HEK293 (cell line): Measurements from ENCODE around the gene SNX17.

Experiments
- CTCF ChIA-PET: fragments of 350-600 bp; formaldehyde crosslinking; extraction: SDS; loops from one replicate; lab custom pipeline; 2021; ENCODE audit warnings: antibody characterized with exemption; lab: Yijun Ruan, JAX
- POLR2A ChIA-PET: fragments of 300-600 bp; formaldehyde crosslinking; extraction: SDS; loops from one replicate; lab custom pipeline; 2020; ENCODE audit warnings: antibody characterized with exemption, inconsistent platforms; lab: Yijun Ruan, JAX
- H3K27ac ChIP-seq: fragments of 200-500 bp; sonication (Bioruptor generic); 2 replicates; pipeline ENCODE4 v1.5.1; 2014; ENCODE audit warnings: low read depth, low read length, control low read depth, inconsistent platforms; ENCODE audit errors: extremely low read depth
- H3K36me3 ChIP-seq, 2 experiments: fragments of 200-500 bp in 1 of 2; sonication (Bioruptor generic) in 1 of 2; 1 replicate in 1 of 2; 2 replicates in 1 of 2; pipeline ENCODE4 v1.5.1; 2014 to 2017; ENCODE audit warnings: inconsistent platforms in 2 of 2, low read length in 2 of 2; ENCODE audit not compliant: control insufficient read depth in 2 of 2, insufficient read depth in 1 of 2
- H3K4me1 ChIP-seq: fragments of 200-500 bp; sonication (Bioruptor generic); 2 replicates; pipeline ENCODE4 v1.5.1; 2014; ENCODE audit warnings: mild to moderate bottlenecking, low read length, inconsistent platforms; ENCODE audit not compliant: control insufficient read depth, insufficient read depth
- H3K4me3 ChIP-seq: 2 replicates; pipeline ENCODE4 v1.5.1; 2011; ENCODE audit warnings: low read depth, mild to moderate bottlenecking, control low read depth, low read length, moderate library complexity
- H3K9me3 ChIP-seq: fragments of 200-500 bp; sonication (Bioruptor generic); 2 replicates; pipeline ENCODE4 v1.5.1; 2014; ENCODE audit warnings: low read depth, low read length, inconsistent platforms; ENCODE audit not compliant: control insufficient read depth, insufficient read depth
- GFI1B ChIP-seq: fragments of 450-650 bp; formaldehyde crosslinking; IDR thresholded peaks from 2 replicates; pipeline ENCODE4 v1.5.1; 2016; ENCODE audit warnings: missing biosample characterization, missing genetic modification characterization
- GLIS2 ChIP-seq: fragments of 450-650 bp; formaldehyde crosslinking; IDR thresholded peaks from 2 replicates; pipeline ENCODE4 v1.5.1; 2016; ENCODE audit warnings: missing biosample characterization, missing genetic modification characterization
- SALL2 ChIP-seq: fragments of 450-650 bp; formaldehyde crosslinking; IDR thresholded peaks from 2 replicates; pipeline ENCODE4 v1.5.0; 2017; ENCODE audit warnings: missing biosample characterization, mild to moderate bottlenecking, missing genetic modification characterization, borderline replicate concordance
- SCRT2 ChIP-seq: fragments of 450-650 bp; formaldehyde crosslinking; IDR thresholded peaks from 2 replicates; pipeline ENCODE4 v1.5.1; 2016; ENCODE audit warnings: missing biosample characterization, missing genetic modification characterization
- YY1 ChIP-seq: fragments of 450-650 bp; formaldehyde crosslinking; IDR thresholded peaks from 2 replicates; pipeline ENCODE4 v1.5.1; 2018; ENCODE audit warnings: missing biosample characterization, missing genetic modification characterization
- ZNF114 ChIP-seq: fragments of 450-650 bp; formaldehyde crosslinking; IDR thresholded peaks from 2 replicates; pipeline ENCODE4 v1.5.0; 2017; ENCODE audit warnings: missing biosample characterization, missing genetic modification characterization
- ZNF140 ChIP-seq: fragments of 450-650 bp; formaldehyde crosslinking; IDR thresholded peaks from 2 replicates; pipeline ENCODE4 v1.5.1; 2016; ENCODE audit warnings: missing biosample characterization, missing genetic modification characterization
- ZNF157 ChIP-seq: fragments of 450-650 bp; formaldehyde crosslinking; IDR thresholded peaks from 2 replicates; pipeline ENCODE4 v1.5.1; 2016; ENCODE audit warnings: missing biosample characterization, missing genetic modification characterization
- ZNF16 ChIP-seq: fragments of 450-650 bp; formaldehyde crosslinking; IDR thresholded peaks from 2 replicates; pipeline ENCODE4 v1.5.1; 2016; ENCODE audit warnings: low read depth, missing biosample characterization, missing genetic modification characterization
- ZNF18 ChIP-seq: fragments of 450-650 bp; formaldehyde crosslinking; IDR thresholded peaks from 2 replicates; pipeline ENCODE4 v1.5.1; 2016; ENCODE audit warnings: missing biosample characterization, missing genetic modification characterization
- ZNF292 ChIP-seq: fragments of 450-650 bp; formaldehyde crosslinking; IDR thresholded peaks from 2 replicates; pipeline ENCODE4 v1.5.1; 2016; ENCODE audit warnings: low read depth, missing biosample characterization, missing genetic modification characterization, borderline replicate concordance
- ZNF302 ChIP-seq: fragments of 450-650 bp; formaldehyde crosslinking; IDR thresholded peaks from 2 replicates; pipeline ENCODE4 v1.5.1; 2016; ENCODE audit warnings: missing biosample characterization, missing genetic modification characterization, low read depth
- ZNF37A ChIP-seq: fragments of 450-650 bp; IDR thresholded peaks from 2 replicates; pipeline ENCODE4 v1.5.1; 2018; ENCODE audit warnings: missing biosample characterization, missing genetic modification characterization
- ZNF391 ChIP-seq: fragments of 450-650 bp; formaldehyde crosslinking; IDR thresholded peaks from 2 replicates; pipeline ENCODE4 v1.5.1; 2016; ENCODE audit warnings: low read depth, missing biosample characterization, missing genetic modification characterization, borderline replicate concordance
- ZNF423 ChIP-seq: fragments of 450-650 bp; formaldehyde crosslinking; IDR thresholded peaks from 2 replicates; pipeline ENCODE4 v1.5.1; 2016; ENCODE audit warnings: missing biosample characterization, missing genetic modification characterization
- ZNF48 ChIP-seq: fragments of 450-650 bp; formaldehyde crosslinking; IDR thresholded peaks from 2 replicates; pipeline ENCODE4 v1.5.1; 2016; ENCODE audit warnings: missing biosample characterization, missing genetic modification characterization
- ZNF501 ChIP-seq: fragments of 450-650 bp; formaldehyde crosslinking; IDR thresholded peaks from 2 replicates; pipeline ENCODE4 v1.5.1; 2016; ENCODE audit warnings: missing biosample characterization, missing genetic modification characterization
- ZNF510 ChIP-seq: fragments of 450-650 bp; formaldehyde crosslinking; IDR thresholded peaks from 2 replicates; pipeline ENCODE4 v1.5.1; 2018; ENCODE audit warnings: mild to moderate bottlenecking, missing genetic modification characterization, missing biosample characterization; ENCODE audit not compliant: insufficient replicate concordance
- ZNF518A ChIP-seq: fragments of 450-650 bp; formaldehyde crosslinking; conservative IDR thresholded peaks from 2 replicates; pipeline ENCODE4 v1.5.1; 2016; ENCODE audit warnings: low read depth, missing biosample characterization, missing genetic modification characterization
- ZNF596 ChIP-seq: fragments of 450-650 bp; IDR thresholded peaks from 2 replicates; pipeline ENCODE4 v1.5.0; 2018; ENCODE audit warnings: missing biosample characterization, mild to moderate bottlenecking, missing genetic modification characterization, moderate library complexity
- ZNF600 ChIP-seq: fragments of 450-650 bp; formaldehyde crosslinking; IDR thresholded peaks from 2 replicates; pipeline ENCODE4 v1.5.1; 2016; ENCODE audit warnings: missing biosample characterization, missing genetic modification characterization
- ZNF624 ChIP-seq: fragments of 450-650 bp; formaldehyde crosslinking; IDR thresholded peaks from 2 replicates; pipeline ENCODE4 v1.5.1; 2017; ENCODE audit warnings: missing biosample characterization, missing genetic modification characterization
- ZNF654 ChIP-seq: fragments of 450-650 bp; formaldehyde crosslinking; IDR thresholded peaks from 2 replicates; pipeline ENCODE4 v1.5.1; 2016; ENCODE audit warnings: low read depth, missing biosample characterization, missing genetic modification characterization
- ZNF658 ChIP-seq: fragments of 450-650 bp; formaldehyde crosslinking; IDR thresholded peaks from 2 replicates; pipeline ENCODE4; 2016; ENCODE audit warnings: missing biosample characterization, missing genetic modification characterization
- ZNF791 ChIP-seq: fragments of 450-650 bp; formaldehyde crosslinking; IDR thresholded peaks from 2 replicates; pipeline ENCODE4 v1.5.1; 2016; ENCODE audit warnings: missing biosample characterization, missing genetic modification characterization
- ZNF837 ChIP-seq: fragments of 450-650 bp; formaldehyde crosslinking; IDR thresholded peaks from 2 replicates; pipeline ENCODE4 v1.5.1; 2016; ENCODE audit warnings: missing biosample characterization, missing genetic modification characterization
- ZNF843 ChIP-seq: fragments of 450-650 bp; formaldehyde crosslinking; IDR thresholded peaks from 2 replicates; pipeline ENCODE4 v1.5.1; 2016; ENCODE audit warnings: missing biosample characterization, missing genetic modification characterization
- ZXDB ChIP-seq: fragments of 450-650 bp; formaldehyde crosslinking; IDR thresholded peaks from 2 replicates; pipeline ENCODE4 v1.5.1; 2016; ENCODE audit warnings: missing biosample characterization, missing genetic modification characterization
- TF ChIP-seq, protein P1 (sequence below): fragments of 450-650 bp; formaldehyde crosslinking; IDR thresholded peaks from 2 replicates; pipeline ENCODE4 v1.5.1; 2016; ENCODE audit warnings: missing biosample characterization, missing genetic modification characterization
- TF ChIP-seq, protein P2 (sequence below): fragments of 450-650 bp; formaldehyde crosslinking; IDR thresholded peaks from 2 replicates; pipeline ENCODE4 v1.5.1; 2016; ENCODE audit warnings: missing biosample characterization, missing genetic modification characterization

The SNX17 gene

DNA sequence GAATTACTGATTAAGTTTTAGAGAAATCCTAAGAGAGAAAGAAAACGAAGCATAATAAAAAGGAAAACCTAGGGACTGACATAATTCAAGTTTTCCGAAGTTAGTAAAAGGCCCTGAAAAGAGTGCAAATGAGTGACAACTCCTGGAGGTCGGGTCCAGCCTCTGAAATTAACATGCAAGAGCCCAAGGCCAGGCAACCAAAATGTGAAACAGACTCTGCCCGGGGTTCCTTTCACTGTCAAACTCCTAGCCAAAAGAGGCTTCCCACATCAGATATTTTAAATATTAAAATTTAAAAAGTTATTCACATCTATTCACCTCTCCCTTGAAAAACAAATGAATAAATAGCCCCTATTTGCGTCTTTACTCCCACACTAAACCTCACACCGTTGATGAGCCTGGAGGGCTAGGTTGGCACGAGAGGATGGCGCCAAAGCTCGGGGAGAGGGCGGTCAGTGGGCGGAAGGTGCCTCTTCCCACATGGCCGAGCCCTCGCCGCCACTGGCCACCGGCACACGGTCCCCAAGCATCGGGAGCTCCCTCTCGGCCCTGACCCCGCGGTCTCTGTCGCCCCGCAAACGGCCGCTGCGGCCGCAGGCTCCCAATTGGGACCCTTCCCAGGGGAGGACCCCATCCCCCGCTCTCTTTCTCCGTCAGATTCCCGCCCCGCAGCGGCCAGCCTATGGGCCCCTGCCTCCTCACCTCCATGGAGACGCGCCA lies 38.3 kb downstream of the SNX17 start:
- POLR2A ChIA-PET: interaction anchor here (0.6 to 3.4 kb wide), 16 partner anchors 12 to 337 kb away, joined by 3 to 56 read pairs (median 4); partner anchors contain the start of genes CCDC121, EIF2B4, GPN1 and GTF3C2
- TF ChIP-seq ZNF600 (tag by site-specific recombination): no peak
- no peak for TF ChIP-seq ZNF654 (tag by site-specific recombination)
- no peak for TF ChIP-seq ZNF18
- peak; percentile 22; the same call in 1 of the 2 replicates for TF ChIP-seq ZNF843 (tag by site-specific recombination)
- TF ChIP-seq SCRT2: no peak
- no peak for TF ChIP-seq ZNF140 (tag by site-specific recombination)
- TF ChIP-seq ZNF114: no peak
- peak; percentile 33; the same call in 1 of the 2 replicates for TF ChIP-seq GLIS2 (tag by site-specific recombination)
- TF ChIP-seq ZXDB (tag by site-specific recombination): no peak
- peak; percentile 15; the same call in 1 of the 2 replicates for TF ChIP-seq ZNF501 (tag by site-specific recombination)
- no peak for TF ChIP-seq ZNF624
- no peak for TF ChIP-seq ZNF302 (tag by site-specific recombination)
- TF ChIP-seq, protein P1, sequence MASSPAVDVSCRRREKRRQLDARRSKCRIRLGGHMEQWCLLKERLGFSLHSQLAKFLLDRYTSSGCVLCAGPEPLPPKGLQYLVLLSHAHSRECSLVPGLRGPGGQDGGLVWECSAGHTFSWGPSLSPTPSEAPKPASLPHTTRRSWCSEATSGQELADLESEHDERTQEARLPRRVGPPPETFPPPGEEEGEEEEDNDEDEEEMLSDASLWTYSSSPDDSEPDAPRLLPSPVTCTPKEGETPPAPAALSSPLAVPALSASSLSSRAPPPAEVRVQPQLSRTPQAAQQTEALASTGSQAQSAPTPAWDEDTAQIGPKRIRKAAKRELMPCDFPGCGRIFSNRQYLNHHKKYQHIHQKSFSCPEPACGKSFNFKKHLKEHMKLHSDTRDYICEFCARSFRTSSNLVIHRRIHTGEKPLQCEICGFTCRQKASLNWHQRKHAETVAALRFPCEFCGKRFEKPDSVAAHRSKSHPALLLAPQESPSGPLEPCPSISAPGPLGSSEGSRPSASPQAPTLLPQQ (tag by site-specific recombination): peak; percentile 70; the same call in 1 of the 2 replicates
- TF ChIP-seq, protein P2, sequence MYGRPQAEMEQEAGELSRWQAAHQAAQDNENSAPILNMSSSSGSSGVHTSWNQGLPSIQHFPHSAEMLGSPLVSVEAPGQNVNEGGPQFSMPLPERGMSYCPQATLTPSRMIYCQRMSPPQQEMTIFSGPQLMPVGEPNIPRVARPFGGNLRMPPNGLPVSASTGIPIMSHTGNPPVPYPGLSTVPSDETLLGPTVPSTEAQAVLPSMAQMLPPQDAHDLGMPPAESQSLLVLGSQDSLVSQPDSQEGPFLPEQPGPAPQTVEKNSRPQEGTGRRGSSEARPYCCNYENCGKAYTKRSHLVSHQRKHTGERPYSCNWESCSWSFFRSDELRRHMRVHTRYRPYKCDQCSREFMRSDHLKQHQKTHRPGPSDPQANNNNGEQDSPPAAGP (tag by site-specific recombination): no peak
- no peak for TF ChIP-seq ZNF48 (tag by site-specific recombination)
- no peak for TF ChIP-seq ZNF292 (tag by site-specific recombination)
- TF ChIP-seq ZNF518A (tag by site-specific recombination): no peak
- TF ChIP-seq ZNF16 (tag by site-specific recombination): no peak
- no peak for TF ChIP-seq SALL2 (tag by site-specific recombination)
- no peak for TF ChIP-seq ZNF510
- TF ChIP-seq ZNF157 (tag by site-specific recombination): no peak
- no peak for TF ChIP-seq ZNF837 (tag by site-specific recombination)
- no peak for TF ChIP-seq ZNF391 (tag by site-specific recombination)
- TF ChIP-seq ZNF658 (tag by site-specific recombination): no peak
- no peak for TF ChIP-seq ZNF37A
- TF ChIP-seq ZNF596 (tag by site-specific recombination): no peak
- TF ChIP-seq GFI1B (tag by site-specific recombination): no peak
- no peak for TF ChIP-seq ZNF791 (tag by site-specific recombination)
- TF ChIP-seq YY1 (tag by site-specific recombination): peak; percentile 76; the same call in 1 of the 2 replicates
- no peak for TF ChIP-seq ZNF423

More for the DNA sequence above, 38.3 kb downstream of the SNX17 start:
- H3K27ac ChIP-seq: peak overlapping the region; percentile 96
- H3K9me3 ChIP-seq: no peaks in the 10 kb centered on the region
- H3K36me3 ChIP-seq: peaks cover 19 to 26% of the 10 kb centered on the region in 2 experiments; a peak in 2 of 3 replicates
- CTCF ChIA-PET: interaction anchor here (0.6 to 4.2 kb wide), 11 partner anchors 8 to 988 kb away, joined by 3 to 17 read pairs (median 4); partner anchors contain the start of gene NRBP1
- H3K4me3 ChIP-seq: peak overlapping the region; percentile 98
- H3K4me1 ChIP-seq: peaks cover 9% of the 10 kb centered on the region; the same call in 1 of the 2 replicates
